HG03342 (cell line): ENCODE measurements around the gene SKIC2.
A peak's percentile ranks its signal among the peaks of the same experiment; 100 is the strongest.

Experiments used
- ATAC-seq: cut with Tn5 transposase; IDR thresholded peaks from one replicate; pipeline ENCODE4 v1.9.1; 2021; ENCODE audit warnings: mild to moderate bottlenecking, moderate library complexity; ENCODE audit not compliant: unreplicated experiment

SKIC2 gene

DNA sequence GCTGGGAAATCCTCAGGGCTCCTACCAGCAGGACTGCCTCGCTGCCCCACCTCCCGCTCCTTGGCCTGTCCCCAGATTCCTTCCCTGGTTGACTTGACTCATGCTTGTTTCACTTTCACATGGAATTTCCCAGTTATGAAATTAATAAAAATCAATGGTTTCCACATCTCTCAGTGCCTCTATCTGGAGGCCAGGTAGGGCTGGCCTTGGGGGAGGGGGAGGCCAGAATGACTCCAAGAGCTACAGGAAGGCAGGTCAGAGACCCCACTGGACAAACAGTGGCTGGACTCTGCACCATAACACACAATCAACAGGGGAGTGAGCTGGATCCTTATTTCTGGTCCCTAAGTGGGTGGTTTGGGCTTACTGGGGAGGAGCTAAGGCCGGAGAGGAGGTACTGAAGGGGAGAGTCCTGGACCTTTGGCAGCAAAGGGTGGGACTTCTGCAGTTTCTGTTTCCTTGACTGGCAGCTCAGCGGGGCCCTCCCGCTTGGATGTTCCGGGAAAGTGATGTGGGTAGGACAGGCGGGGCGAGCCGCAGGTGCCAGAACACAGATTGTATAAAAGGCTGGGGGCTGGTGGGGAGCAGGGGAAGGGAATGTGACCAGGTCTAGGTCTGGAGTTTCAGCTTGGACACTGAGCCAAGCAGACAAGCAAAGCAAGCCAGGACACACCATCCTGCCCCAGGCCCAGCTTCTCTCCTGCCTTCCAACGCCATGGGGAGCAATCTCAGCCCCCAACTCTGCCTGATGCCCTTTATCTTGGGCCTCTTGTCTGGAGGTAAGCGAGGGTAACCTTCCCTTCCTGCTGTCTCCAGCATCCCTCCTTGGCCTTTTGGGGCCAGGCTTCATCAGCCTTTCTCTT is 13.2 kb upstream of the SKIC2 start, which contains the start of gene CFB:
Gene CFB (plus strand): TSS at position 589 of the 863 bp plus-strand sequence. CDS start 127 bp downstream, at position 716.
- ATAC-seq: no peak

DNA sequence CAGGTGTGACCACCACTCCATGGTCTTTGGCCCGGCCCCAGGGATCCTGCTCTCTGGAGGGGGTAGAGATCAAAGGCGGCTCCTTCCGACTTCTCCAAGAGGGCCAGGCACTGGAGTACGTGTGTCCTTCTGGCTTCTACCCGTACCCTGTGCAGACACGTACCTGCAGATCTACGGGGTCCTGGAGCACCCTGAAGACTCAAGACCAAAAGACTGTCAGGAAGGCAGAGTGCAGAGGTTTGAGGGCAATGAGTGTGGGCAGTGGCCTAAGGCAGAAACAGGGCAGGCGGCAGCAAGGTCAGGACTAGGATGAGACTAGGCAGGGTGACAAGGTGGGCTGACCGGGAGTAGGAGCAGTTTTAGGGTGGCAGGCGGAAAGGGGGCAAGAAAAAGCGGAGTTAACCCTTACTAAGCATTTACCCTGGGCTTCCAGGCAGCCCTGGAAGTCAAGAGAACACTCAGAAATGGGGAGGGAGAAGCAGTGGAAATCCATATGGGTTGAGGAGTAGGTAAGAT is 12.5 kb upstream of the SKIC2 start:
- ATAC-seq: no peak

DNA sequence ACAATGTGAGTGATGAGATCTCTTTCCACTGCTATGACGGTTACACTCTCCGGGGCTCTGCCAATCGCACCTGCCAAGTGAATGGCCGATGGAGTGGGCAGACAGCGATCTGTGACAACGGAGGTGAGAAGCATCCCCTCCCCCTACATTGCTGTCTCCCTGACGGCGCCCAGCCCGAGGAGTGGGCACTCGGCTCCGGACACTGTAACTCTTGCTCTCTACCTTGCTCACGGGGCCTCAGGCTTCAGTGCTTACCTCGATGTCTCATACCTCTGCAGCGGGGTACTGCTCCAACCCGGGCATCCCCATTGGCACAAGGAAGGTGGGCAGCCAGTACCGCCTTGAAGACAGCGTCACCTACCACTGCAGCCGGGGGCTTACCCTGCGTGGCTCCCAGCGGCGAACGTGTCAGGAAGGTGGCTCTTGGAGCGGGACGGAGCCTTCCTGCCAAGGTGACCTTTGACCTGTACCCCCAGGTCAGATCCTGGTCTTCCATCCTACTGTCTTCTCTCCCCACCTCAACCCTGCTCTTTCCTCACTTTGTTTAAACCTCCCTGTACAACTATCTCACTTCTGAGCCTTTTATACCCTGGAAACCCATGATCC is 11.8 kb upstream of the SKIC2 start:
- no peak for ATAC-seq

- no peak for ATAC-seq
These were observed 11.1 kb upstream of the SKIC2 start for GRCh38 chr6:31947864-31948263.

DNA sequence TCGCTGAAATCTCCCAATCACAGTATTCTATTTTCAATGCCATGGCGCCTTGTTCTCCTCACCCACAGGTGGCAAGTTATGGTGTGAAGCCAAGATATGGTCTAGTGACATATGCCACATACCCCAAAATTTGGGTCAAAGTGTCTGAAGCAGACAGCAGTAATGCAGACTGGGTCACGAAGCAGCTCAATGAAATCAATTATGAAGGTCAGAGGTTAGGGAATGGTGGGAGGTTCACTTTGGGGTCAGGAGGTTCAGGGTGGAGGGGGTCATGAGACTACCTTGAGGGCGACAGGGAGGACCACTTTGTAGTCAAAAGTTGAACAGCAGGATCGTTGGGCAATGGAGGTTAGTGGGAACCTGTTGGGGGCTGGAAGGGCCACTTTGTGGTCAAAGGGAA is 10.7 kb upstream of the SKIC2 start:
- ATAC-seq: no peak

DNA sequence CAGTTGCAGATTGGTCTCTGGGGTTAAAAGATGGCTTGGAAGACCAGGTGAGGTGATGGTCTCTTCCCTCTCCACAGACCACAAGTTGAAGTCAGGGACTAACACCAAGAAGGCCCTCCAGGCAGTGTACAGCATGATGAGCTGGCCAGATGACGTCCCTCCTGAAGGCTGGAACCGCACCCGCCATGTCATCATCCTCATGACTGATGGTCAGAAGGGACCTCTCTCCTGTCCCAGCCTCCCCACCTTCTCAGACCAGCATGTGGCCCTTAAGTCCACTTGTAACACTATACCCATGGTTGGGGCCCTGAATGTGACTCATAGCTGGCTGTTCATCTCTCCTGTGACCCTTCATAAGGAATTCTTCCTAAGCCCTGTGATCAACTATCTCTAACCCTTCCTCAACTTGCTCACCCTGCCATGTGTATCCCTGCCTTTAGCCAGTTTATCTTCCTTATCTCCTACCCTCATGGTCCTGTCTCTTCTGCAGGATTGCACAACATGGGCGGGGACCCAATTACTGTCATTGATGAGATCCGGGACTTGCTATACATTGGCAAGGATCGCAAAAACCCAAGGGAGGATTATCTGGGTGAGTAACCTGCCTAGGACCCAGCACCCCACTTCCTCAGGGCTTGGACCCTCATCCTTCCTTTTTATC is 10.1 kb upstream of the SKIC2 start:
- ATAC-seq: no peak

DNA sequence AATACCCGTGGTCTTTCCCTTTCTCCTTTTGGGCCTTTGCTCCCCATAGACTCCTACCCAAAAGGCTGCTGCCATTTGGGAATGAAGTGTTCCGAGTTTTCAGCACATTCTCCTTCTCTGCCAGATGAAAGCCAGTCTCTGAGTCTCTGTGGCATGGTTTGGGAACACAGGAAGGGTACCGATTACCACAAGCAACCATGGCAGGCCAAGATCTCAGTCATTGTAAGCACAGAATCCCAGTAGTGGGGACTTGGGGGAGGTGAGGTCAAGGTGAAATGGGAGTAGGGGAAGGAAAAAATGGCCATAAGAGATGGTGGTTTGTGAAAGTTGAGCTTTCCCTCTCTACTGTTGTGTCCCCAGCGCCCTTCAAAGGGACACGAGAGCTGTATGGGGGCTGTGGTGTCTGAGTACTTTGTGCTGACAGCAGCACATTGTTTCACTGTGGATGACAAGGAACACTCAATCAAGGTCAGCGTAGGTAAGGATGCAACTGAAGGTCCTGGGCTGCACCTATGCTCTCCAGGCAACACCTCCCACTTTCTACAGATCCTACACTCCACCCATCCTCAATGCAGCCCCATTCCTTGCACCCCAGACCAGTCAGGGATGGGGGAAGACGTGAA is 8.9 kb upstream of the SKIC2 start:
- no peak for ATAC-seq

- no peak for ATAC-seq
These were observed 6.7 kb upstream of the SKIC2 start for GRCh38 chr6:31952140-31952805.

- ATAC-seq: no peak
These were observed 6.1 kb upstream of the SKIC2 start for GRCh38 chr6:31952890-31953289.

DNA sequence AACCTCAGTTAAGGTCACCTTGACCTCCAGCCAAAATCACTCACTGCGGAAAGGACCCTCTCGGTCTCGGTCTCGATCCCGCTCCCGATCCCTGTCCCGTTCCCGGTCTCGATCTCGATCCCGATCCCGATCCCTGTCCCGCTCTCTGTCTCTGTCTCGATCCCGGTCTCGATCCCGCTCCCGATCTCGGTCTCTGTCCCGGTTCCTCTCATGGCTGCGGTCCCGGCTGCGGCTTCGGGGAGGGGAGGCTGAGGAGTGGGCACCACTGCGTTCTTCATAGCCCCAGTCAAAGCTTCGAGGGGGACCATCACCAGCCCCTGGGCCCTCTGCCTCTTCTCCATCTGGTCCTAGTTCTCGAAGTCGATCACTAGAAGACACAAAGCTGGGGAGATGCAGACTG is 4.5 kb upstream of the SKIC2 start:
- ATAC-seq: no peak

DNA sequence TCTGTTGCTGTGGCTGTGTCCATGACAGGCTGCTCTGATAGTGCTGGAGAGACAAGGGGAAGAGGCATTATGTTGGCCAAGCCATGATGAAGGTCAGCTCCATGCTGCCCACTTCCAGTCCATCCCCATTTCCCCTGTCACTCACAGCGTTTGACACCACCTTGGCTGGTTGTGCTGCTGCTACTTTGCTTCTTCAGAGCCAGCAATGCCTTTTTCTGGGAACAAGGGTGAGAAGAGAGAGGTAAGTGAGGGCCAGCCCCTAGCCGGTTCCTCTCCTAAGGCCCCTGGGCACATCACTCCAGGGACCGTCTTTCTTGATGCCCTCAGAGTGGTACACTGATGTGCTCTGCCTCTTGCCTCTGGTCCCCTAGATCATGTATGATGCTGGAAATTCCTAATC is 2.2 kb upstream of the SKIC2 start:
- ATAC-seq: no peak

GRCh38 chr6:31958412-31958740 is 599 bp upstream of the SKIC2 start:
- ATAC-seq: peak; percentile 1

GRCh38 chr6:31961616-31962015 is 2.6 kb downstream of the SKIC2 start:
- no peak for ATAC-seq

DNA sequence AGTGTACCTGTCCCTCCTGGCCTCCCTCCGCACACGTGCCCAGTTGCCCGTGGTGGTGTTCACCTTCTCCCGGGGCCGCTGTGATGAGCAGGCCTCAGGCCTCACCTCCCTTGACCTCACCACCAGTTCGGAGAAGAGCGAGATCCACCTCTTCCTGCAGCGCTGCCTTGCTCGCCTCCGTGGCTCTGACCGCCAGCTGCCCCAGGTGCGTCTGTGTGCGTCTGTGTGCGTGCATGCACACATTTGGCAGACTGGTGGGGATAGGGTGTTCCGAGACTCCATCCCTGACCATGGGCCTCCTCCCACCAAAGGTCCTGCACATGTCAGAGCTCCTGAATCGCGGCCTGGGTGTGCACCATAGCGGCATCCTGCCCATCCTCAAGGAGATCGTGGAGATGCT is 4.9 kb downstream of the SKIC2 start:
- no peak for ATAC-seq

DNA sequence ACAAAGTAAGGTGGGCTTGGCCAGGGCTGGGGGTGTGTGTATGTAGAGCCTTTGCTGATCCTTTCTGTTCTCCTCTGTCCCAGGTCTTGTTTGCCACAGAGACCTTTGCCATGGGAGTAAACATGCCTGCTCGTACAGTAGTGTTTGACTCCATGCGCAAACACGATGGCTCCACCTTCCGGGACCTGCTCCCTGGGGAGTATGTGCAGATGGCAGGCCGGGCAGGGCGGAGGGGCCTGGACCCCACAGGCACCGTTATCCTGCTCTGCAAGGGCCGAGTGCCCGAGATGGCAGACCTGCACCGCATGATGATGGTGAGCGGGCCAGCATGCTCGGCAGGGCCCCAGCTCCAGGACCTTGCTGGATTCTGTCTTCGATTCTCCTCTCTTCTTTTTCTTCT is 6.7 kb downstream of the SKIC2 start:
- ATAC-seq: no peak

GRCh38 chr6:31966506-31966905 is 7.5 kb downstream of the SKIC2 start:
- ATAC-seq: no peak

DNA sequence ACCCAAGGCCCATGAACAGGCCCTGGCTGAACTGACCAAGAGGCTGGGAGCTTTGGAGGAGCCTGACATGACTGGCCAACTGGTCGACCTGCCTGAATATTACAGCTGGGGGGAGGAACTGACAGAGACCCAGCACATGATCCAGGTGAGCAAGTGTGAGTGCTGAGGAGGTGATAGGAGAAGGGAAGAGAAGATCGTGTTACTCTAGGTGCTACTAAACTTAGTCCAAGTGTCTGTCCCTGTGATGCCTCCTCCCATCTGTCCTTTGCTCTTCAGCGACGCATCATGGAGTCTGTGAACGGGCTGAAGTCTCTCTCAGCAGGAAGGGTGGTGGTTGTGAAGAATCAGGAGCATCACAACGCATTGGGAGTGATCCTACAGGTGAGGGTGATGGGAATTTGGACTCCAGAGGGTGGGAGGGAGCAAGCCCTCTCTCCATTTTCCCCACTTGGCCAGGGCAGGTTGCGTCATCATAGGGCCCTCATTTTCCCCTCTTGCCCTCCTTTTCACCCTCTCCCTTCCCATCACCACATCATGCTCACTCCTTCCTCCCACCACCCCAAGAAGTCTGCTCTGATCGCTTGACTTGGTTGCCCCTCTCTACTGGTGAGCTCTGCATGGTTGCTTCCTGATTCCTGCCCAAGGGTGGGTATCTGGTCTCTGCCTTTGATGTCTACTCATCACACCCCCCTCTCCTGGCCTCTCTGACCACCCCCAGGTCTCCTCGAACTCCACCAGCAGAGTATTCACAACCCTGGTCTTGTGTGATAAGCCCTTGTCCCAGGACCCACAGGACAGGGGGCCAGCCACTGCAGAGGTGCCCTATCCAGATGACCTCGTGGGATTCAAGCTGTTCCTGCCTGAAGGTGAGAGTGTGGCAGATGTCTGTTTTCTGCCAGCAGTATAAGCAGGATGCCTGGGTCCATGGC is 8.3 kb downstream of the SKIC2 start:
- ATAC-seq: no peak

DNA sequence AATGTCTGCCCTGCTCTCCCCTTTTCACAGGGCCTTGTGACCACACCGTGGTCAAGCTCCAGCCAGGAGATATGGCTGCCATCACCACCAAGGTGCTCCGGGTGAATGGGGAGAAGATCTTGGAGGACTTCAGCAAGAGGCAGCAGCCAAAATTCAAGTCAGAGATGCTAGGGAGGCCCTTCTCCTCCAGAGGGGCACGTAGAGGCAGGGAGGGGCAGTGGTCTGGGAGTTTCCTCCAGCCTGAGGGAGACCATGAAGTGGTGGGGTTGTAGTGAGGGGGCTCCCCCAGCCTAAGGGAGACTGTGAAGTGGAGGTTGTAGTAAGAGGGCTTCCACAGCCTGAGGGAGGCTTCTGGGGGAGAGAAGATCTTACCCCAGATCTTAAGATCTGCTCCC is 8.9 kb downstream of the SKIC2 start:
- ATAC-seq: no peak

DNA sequence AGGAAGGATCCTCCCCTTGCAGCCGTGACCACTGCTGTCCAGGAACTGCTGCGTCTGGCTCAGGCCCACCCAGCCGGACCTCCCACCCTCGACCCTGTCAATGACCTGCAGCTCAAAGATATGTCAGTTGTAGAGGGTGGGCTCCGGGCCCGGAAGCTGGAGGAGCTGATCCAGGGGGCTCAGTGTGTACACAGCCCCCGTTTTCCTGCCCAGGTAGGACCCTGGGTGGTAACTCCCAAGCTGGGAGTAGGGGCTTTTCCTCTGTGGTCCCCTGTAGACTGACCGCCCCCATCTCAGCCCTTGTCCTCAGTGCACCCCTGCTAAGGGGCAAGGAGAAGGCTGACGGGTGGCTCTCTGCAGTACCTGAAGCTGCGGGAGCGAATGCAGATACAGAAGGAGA is 9.4 kb downstream of the SKIC2 start:
- ATAC-seq: no peak
